ENCODE measurements around the gene MOV10L1.

Gene MOV10L1

DNA sequence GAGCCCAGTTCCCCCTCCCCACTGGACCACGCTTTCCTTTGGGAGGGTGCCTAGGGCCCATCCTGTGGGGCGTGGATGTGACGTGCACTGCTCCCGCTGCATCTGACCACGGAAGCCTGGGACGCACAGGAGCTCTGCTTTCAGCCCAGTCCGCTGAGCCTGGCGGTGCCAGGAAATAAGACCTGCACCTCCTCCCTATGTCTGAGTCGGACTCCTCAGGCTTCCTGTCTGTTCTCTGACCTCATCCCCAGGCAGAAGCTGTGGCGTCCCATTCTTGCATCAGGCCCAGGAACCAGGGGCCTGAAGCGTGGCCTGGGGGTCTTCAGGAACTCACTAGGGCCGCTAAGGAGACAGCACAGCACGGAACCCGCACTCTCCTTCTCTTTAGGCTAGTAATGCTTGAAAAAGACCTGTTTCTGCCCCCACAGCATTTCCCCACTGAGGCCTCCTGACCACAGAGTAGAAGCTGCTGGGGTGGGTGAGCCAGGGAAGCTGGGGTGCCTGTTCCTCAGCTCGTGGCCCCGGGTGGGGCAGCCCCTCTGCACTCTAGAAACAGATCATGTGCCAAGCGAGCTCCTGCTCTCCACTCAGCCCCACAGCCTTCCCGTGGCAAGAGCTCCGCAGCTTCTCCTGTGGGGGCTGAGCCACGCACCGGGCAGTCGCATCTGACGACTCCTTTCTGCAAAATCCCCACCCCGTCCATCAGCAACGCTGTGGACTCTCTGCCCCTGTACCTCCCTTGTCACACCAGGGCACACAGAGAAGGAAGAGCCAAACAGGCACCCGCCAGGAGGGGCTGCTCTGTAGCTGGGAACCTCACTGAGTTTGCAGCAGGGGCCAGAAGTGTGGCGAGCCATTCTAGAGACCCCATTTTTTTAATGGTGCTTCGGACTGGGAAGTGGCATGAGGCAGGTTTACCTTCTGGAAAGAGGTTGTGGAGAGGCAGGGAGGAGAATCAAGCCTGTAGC, 22.6 kb downstream of the MOV10L1 start:
- no peak for FAIRE-seq
- DNase-seq (ENCODE audit: insufficient read length, low spot score), result no peak
- no peak for TF ChIP-seq CTCF (IDR thresholded peaks at IDR 0.05; ENCODE audit: insufficient read depth, missing control alignments)

- FAIRE-seq (no peak), DNase-seq (ENCODE audit: insufficient read length, low spot score) (no peak)
- no peak for TF ChIP-seq CTCF (IDR thresholded peaks at IDR 0.05; ENCODE audit: insufficient read depth, missing control alignments)
Measured at GRCh38 chr22:50114221-50115021, 24.6 kb downstream of the MOV10L1 start.

GRCh38 chr22:50115693-50116092, 25.9 kb downstream of the MOV10L1 start:
- no peak for TF ChIP-seq CTCF (IDR thresholded peaks at IDR 0.05; ENCODE audit: insufficient read depth, missing control alignments)
- FAIRE-seq (no peak), DNase-seq (ENCODE audit: insufficient read length, low spot score) (no peak)

- no peak for FAIRE-seq
- no peak for DNase-seq (ENCODE audit: insufficient read length, low spot score)
- no peak for TF ChIP-seq CTCF (IDR thresholded peaks at IDR 0.05; ENCODE audit: insufficient read depth, missing control alignments)
Measured at GRCh38 chr22:50117168-50117762, 27.5 kb downstream of the MOV10L1 start.

GRCh38 chr22:50118129-50118528, 28.3 kb downstream of the MOV10L1 start:
- TF ChIP-seq CTCF (IDR thresholded peaks at IDR 0.05; ENCODE audit: insufficient read depth, missing control alignments), result no peak
- FAIRE-seq (no peak), DNase-seq (ENCODE audit: insufficient read length, low spot score) (no peak)

GRCh38 chr22:50118557-50119168, 28.9 kb downstream of the MOV10L1 start:
- no peak for FAIRE-seq

More at GRCh38 chr22:50118557-50119168, 28.9 kb downstream of the MOV10L1 start:
- no peak for TF ChIP-seq CTCF (IDR thresholded peaks at IDR 0.05; ENCODE audit: insufficient read depth, missing control alignments)
- DNase-seq (ENCODE audit: insufficient read length, low spot score), result no peak

Data from D721Med (cell line).